Endometrial microvascular endothelial cells (primary cell): ENCODE results near the gene MAPKAPK5. TPM values are rescaled to one million over a fixed set of nuclear protein-coding genes. Genes with fewer than 3 reads are reported as not detected.

Experiments used
- in situ Hi-C: cut with HindIII; loops from 2 replicates; pipeline ENCODE4 v1.10.0; 2017; ENCODE audit warnings: low sequenced_read_pairs, low pct_unique_long_range_greater_than_20kb; ENCODE audit errors: inconsistent ontology term
- total RNA-seq: library from RNA; depleted of rRNA; stranded (reverse); fragments of >200 nt; gene quantifications from one replicate; pipeline ENCODE4 v1.2.3, GENCODE V29; 2015; ENCODE audit errors: inconsistent ontology term

MAPKAPK5 gene
- total RNA-seq, 1 donor from 2014 or later, result 40.8 TPM

GRCh38 chr12:111868676-111869588, 26.9 kb downstream of the MAPKAPK5 start:
- in situ Hi-C loops, result no loop called here

GRCh38 chr12:111869671-111870070, 27.6 kb downstream of the MAPKAPK5 start:
- in situ Hi-C loops, result no loop called here

GRCh38 chr12:111870216-111870615, 28.2 kb downstream of the MAPKAPK5 start:
- in situ Hi-C loops, result no loop called here

- in situ Hi-C loops, result no loop called here
Observed at GRCh38 chr12:111870706-111871105, 28.7 kb downstream of the MAPKAPK5 start.

GRCh38 chr12:111873113-111873512, 31.1 kb downstream of the MAPKAPK5 start:
- in situ Hi-C loops, result no loop called here

- in situ Hi-C loops, result no loop called here
Observed at GRCh38 chr12:111881716-111882115, 39.7 kb downstream of the MAPKAPK5 start.

- in situ Hi-C loops, result no loop called here
Observed at GRCh38 chr12:111886662-111887545, 44.9 kb downstream of the MAPKAPK5 start.

- in situ Hi-C loops, result no loop called here
Observed at GRCh38 chr12:111887926-111888745, 46.1 kb downstream of the MAPKAPK5 start.

- in situ Hi-C loops, result no loop called here
Observed at GRCh38 chr12:111893287-111893686, 51.3 kb downstream of the MAPKAPK5 start.

- in situ Hi-C loops, result no loop called here
Observed at GRCh38 chr12:111894556-111894955, 52.5 kb downstream of the MAPKAPK5 start.

- in situ Hi-C loops, result no loop called here
Observed at GRCh38 chr12:111901182-111901581, 59.2 kb downstream of the MAPKAPK5 start.

GRCh38 chr12:111904446-111904975, 62.5 kb downstream of the MAPKAPK5 start:
- in situ Hi-C loops, result no loop called here

- in situ Hi-C loops, result no loop called here
Observed at GRCh38 chr12:111905502-111905901, 63.5 kb downstream of the MAPKAPK5 start.

GRCh38 chr12:111907740-111908139, 65.7 kb downstream of the MAPKAPK5 start:
- in situ Hi-C loops, result no loop called here

GRCh38 chr12:111925171-111925570, 83.1 kb downstream of the MAPKAPK5 start:
- in situ Hi-C loops, result no loop called here

- in situ Hi-C loops, result no loop called here
Observed at GRCh38 chr12:111926631-111927030, 84.6 kb downstream of the MAPKAPK5 start.

GRCh38 chr12:111927346-111927745, 85.3 kb downstream of the MAPKAPK5 start:
- in situ Hi-C loops, result no loop called here

GRCh38 chr12:111932241-111932640, 90.2 kb downstream of the MAPKAPK5 start:
- in situ Hi-C loops, result no loop called here

GRCh38 chr12:111936869-111937268, 94.8 kb downstream of the MAPKAPK5 start:
- in situ Hi-C loops, result no loop called here
